ENCODE data around the gene MNX1. TPM values are rescaled to one million over a fixed set of nuclear protein-coding genes. Genes with fewer than 3 reads are reported as not detected.

MNX1 gene
- polyA plus RNA-seq, 2 donors = 0.06 to 0.08 TPM

- no peaks in the 10 kb centered on the region for H3K4me1 ChIP-seq (ENCODE audit: control insufficient read depth in 2 of 2, insufficient read depth in 2 of 2, low read length in 1 of 2)
- H3K36me3 ChIP-seq (ENCODE audit: control insufficient read depth in 2 of 2, insufficient read depth in 2 of 2, low read length in 1 of 2) = no peaks in the 10 kb centered on the region
- H3K27ac ChIP-seq (ENCODE audit: low read depth in 2 of 2, low read length in 1 of 2) = no peak overlapping the region
- no peaks in the 10 kb centered on the region for H3K27me3 ChIP-seq (ENCODE audit: control insufficient read depth in 1 of 2, insufficient read depth in 2 of 2, low read length in 2 of 2)
- no peaks in the 10 kb centered on the region for H3K9me3 ChIP-seq (ENCODE audit: control insufficient read depth in 2 of 2, insufficient read depth in 1 of 2, low read depth in 1 of 2, low read length in 1 of 2)
- WGBS, 2 donors = 20 to 53% methylated on average over 1 of the region's 1 CpG
- H3K4me3 ChIP-seq (ENCODE audit: low read depth in 1 of 2, low read length in 2 of 2) = no peak overlapping the region
These were observed 36.2 kb upstream of the MNX1 start for GRCh38 chr7:157046681-157047080.

- 74 to 77% methylated on average over 30 of the region's 30 CpGs for whole genome bisulfite sequencing, 2 donors
- Histone ChIP-seq H3K27me3 (ENCODE audit: control insufficient read depth in 1 of 2, insufficient read depth in 2 of 2, low read length in 2 of 2) (no peaks in the 10 kb centered on the region), H3K4me1 (ENCODE audit: control insufficient read depth in 2 of 2, insufficient read depth in 2 of 2, low read length in 1 of 2) (no peaks in the 10 kb centered on the region), H3K4me3 (ENCODE audit: low read depth in 1 of 2, low read length in 2 of 2) (no peak overlapping the region), H3K27ac (ENCODE audit: low read depth in 2 of 2, low read length in 1 of 2) (no peak overlapping the region), H3K36me3 (ENCODE audit: control insufficient read depth in 2 of 2, insufficient read depth in 2 of 2, low read length in 1 of 2) (no peaks in the 10 kb centered on the region), H3K9me3 (ENCODE audit: control insufficient read depth in 2 of 2, insufficient read depth in 1 of 2, low read depth in 1 of 2, low read length in 1 of 2) (no peaks in the 10 kb centered on the region)
These were observed 34.6 kb upstream of the MNX1 start for GRCh38 chr7:157044943-157045660.

- no peaks in the 10 kb centered on the region for H3K4me1 ChIP-seq (ENCODE audit: control insufficient read depth in 2 of 2, insufficient read depth in 2 of 2, low read length in 1 of 2)
- no peaks in the 10 kb centered on the region for H3K9me3 ChIP-seq (ENCODE audit: control insufficient read depth in 2 of 2, insufficient read depth in 1 of 2, low read depth in 1 of 2, low read length in 1 of 2)
- H3K4me3 ChIP-seq (ENCODE audit: low read depth in 1 of 2, low read length in 2 of 2) = no peak overlapping the region
- no peaks in the 10 kb centered on the region for H3K27me3 ChIP-seq (ENCODE audit: control insufficient read depth in 1 of 2, insufficient read depth in 2 of 2, low read length in 2 of 2)
- WGBS, 2 donors = 77 to 81% methylated on average over 17 of the region's 17 CpGs
- no peaks in the 10 kb centered on the region for H3K36me3 ChIP-seq (ENCODE audit: control insufficient read depth in 2 of 2, insufficient read depth in 2 of 2, low read length in 1 of 2)
- peak overlapping the region in 1 of 2 donors; percentile 24 for H3K27ac ChIP-seq (ENCODE audit: low read depth in 2 of 2, low read length in 1 of 2)
These were observed 33.8 kb upstream of the MNX1 start for GRCh38 chr7:157044147-157044687.

GRCh38 chr7:157043745-157044144, 33.3 kb upstream of the MNX1 start:
- Histone ChIP-seq H3K27ac (ENCODE audit: low read depth in 2 of 2, low read length in 1 of 2) (peak overlapping the region in 1 of 2 donors; percentile 24), H3K4me3 (ENCODE audit: low read depth in 1 of 2, low read length in 2 of 2) (no peak overlapping the region), H3K27me3 (ENCODE audit: control insufficient read depth in 1 of 2, insufficient read depth in 2 of 2, low read length in 2 of 2) (no peaks in the 10 kb centered on the region), H3K9me3 (ENCODE audit: control insufficient read depth in 2 of 2, insufficient read depth in 1 of 2, low read depth in 1 of 2, low read length in 1 of 2) (no peaks in the 10 kb centered on the region), H3K4me1 (ENCODE audit: control insufficient read depth in 2 of 2, insufficient read depth in 2 of 2, low read length in 1 of 2) (no peaks in the 10 kb centered on the region), H3K36me3 (ENCODE audit: control insufficient read depth in 2 of 2, insufficient read depth in 2 of 2, low read length in 1 of 2) (no peaks in the 10 kb centered on the region)
- 57 to 65% methylated on average over 12 of the region's 12 CpGs for WGBS, 2 donors

- Histone ChIP-seq H3K36me3 (ENCODE audit: control insufficient read depth in 2 of 2, insufficient read depth in 2 of 2, low read length in 1 of 2) (no peaks in the 10 kb centered on the region), H3K9me3 (ENCODE audit: control insufficient read depth in 2 of 2, insufficient read depth in 1 of 2, low read depth in 1 of 2, low read length in 1 of 2) (no peaks in the 10 kb centered on the region), H3K4me1 (ENCODE audit: control insufficient read depth in 2 of 2, insufficient read depth in 2 of 2, low read length in 1 of 2) (no peaks in the 10 kb centered on the region), H3K4me3 (ENCODE audit: low read depth in 1 of 2, low read length in 2 of 2) (no peak overlapping the region), H3K27me3 (ENCODE audit: control insufficient read depth in 1 of 2, insufficient read depth in 2 of 2, low read length in 2 of 2) (no peaks in the 10 kb centered on the region), H3K27ac (ENCODE audit: low read depth in 2 of 2, low read length in 1 of 2) (no peak overlapping the region)
- 63 to 75% methylated on average over 20 of the region's 20 CpGs for WGBS, 2 donors
These were observed 31.2 kb upstream of the MNX1 start for GRCh38 chr7:157041514-157042277.

GRCh38 chr7:157041004-157041403, 30.5 kb upstream of the MNX1 start:
- H3K9me3 ChIP-seq (ENCODE audit: control insufficient read depth in 2 of 2, insufficient read depth in 1 of 2, low read depth in 1 of 2, low read length in 1 of 2) = no peaks in the 10 kb centered on the region
- no peaks in the 10 kb centered on the region for H3K36me3 ChIP-seq (ENCODE audit: control insufficient read depth in 2 of 2, insufficient read depth in 2 of 2, low read length in 1 of 2)
- H3K27ac ChIP-seq (ENCODE audit: low read depth in 2 of 2, low read length in 1 of 2) = no peak overlapping the region
- no peaks in the 10 kb centered on the region for H3K4me1 ChIP-seq (ENCODE audit: control insufficient read depth in 2 of 2, insufficient read depth in 2 of 2, low read length in 1 of 2)
- no peaks in the 10 kb centered on the region for H3K27me3 ChIP-seq (ENCODE audit: control insufficient read depth in 1 of 2, insufficient read depth in 2 of 2, low read length in 2 of 2)
- 43 to 58% methylated on average over 13 of the region's 13 CpGs for WGBS, 2 donors
- no peak overlapping the region for H3K4me3 ChIP-seq (ENCODE audit: low read depth in 1 of 2, low read length in 2 of 2)

- no peak overlapping the region for H3K27ac ChIP-seq (ENCODE audit: low read depth in 2 of 2, low read length in 1 of 2)
- H3K27me3 ChIP-seq (ENCODE audit: control insufficient read depth in 1 of 2, insufficient read depth in 2 of 2, low read length in 2 of 2) = no peaks in the 10 kb centered on the region
- H3K4me1 ChIP-seq (ENCODE audit: control insufficient read depth in 2 of 2, insufficient read depth in 2 of 2, low read length in 1 of 2) = no peaks in the 10 kb centered on the region
- 80 to 83% methylated on average over 9 of the region's 9 CpGs for WGBS, 2 donors
- H3K9me3 ChIP-seq (ENCODE audit: control insufficient read depth in 2 of 2, insufficient read depth in 1 of 2, low read depth in 1 of 2, low read length in 1 of 2) = no peaks in the 10 kb centered on the region
- no peaks in the 10 kb centered on the region for H3K36me3 ChIP-seq (ENCODE audit: control insufficient read depth in 2 of 2, insufficient read depth in 2 of 2, low read length in 1 of 2)
- H3K4me3 ChIP-seq (ENCODE audit: low read depth in 1 of 2, low read length in 2 of 2) = no peak overlapping the region
These were observed 27.2 kb upstream of the MNX1 start for GRCh38 chr7:157037635-157038034.

GRCh38 chr7:157037028-157037427, 26.6 kb upstream of the MNX1 start:
- H3K27ac ChIP-seq (ENCODE audit: low read depth in 2 of 2, low read length in 1 of 2) = no peak overlapping the region
- H3K27me3 ChIP-seq (ENCODE audit: control insufficient read depth in 1 of 2, insufficient read depth in 2 of 2, low read length in 2 of 2) = no peaks in the 10 kb centered on the region
- WGBS, 2 donors = 89 to 94% methylated on average over 4 of the region's 4 CpGs
- H3K4me1 ChIP-seq (ENCODE audit: control insufficient read depth in 2 of 2, insufficient read depth in 2 of 2, low read length in 1 of 2) = no peaks in the 10 kb centered on the region
- no peaks in the 10 kb centered on the region for H3K9me3 ChIP-seq (ENCODE audit: control insufficient read depth in 2 of 2, insufficient read depth in 1 of 2, low read depth in 1 of 2, low read length in 1 of 2)
- H3K36me3 ChIP-seq (ENCODE audit: control insufficient read depth in 2 of 2, insufficient read depth in 2 of 2, low read length in 1 of 2) = no peaks in the 10 kb centered on the region
- H3K4me3 ChIP-seq (ENCODE audit: low read depth in 1 of 2, low read length in 2 of 2) = no peak overlapping the region

GRCh38 chr7:157035979-157036378, 25.5 kb upstream of the MNX1 start:
- H3K27me3 ChIP-seq (ENCODE audit: control insufficient read depth in 1 of 2, insufficient read depth in 2 of 2, low read length in 2 of 2) = peaks cover 0 to 4% of the 10 kb centered on the region in 2 donors
- no peaks in the 10 kb centered on the region for H3K9me3 ChIP-seq (ENCODE audit: control insufficient read depth in 2 of 2, insufficient read depth in 1 of 2, low read depth in 1 of 2, low read length in 1 of 2)
- no peaks in the 10 kb centered on the region for H3K4me1 ChIP-seq (ENCODE audit: control insufficient read depth in 2 of 2, insufficient read depth in 2 of 2, low read length in 1 of 2)
- no peak overlapping the region for H3K27ac ChIP-seq (ENCODE audit: low read depth in 2 of 2, low read length in 1 of 2)
- no peaks in the 10 kb centered on the region for H3K36me3 ChIP-seq (ENCODE audit: control insufficient read depth in 2 of 2, insufficient read depth in 2 of 2, low read length in 1 of 2)
- no peak overlapping the region for H3K4me3 ChIP-seq (ENCODE audit: low read depth in 1 of 2, low read length in 2 of 2)
- WGBS, 2 donors = 17 to 49% methylated on average over 1 of the region's 1 CpG

Measured in esophagus (tissue), 2 donors.